Activated CD4-positive, alpha-beta memory T cell treated with anti-CD3 and anti-CD28 coated beads for 36 hours (primary cell): Measurements from ENCODE around the gene DR1. TPM values are rescaled to one million over a fixed set of nuclear protein-coding genes. Genes with fewer than 3 reads are reported as not detected.
"Not testable (repeated sequence)": the region's sequence is repeated elsewhere in the genome, so short reads cannot be mapped to it uniquely, and the experiment has no call there.

ENCODE experiments used
- CTCF ChIA-PET: fragments of 350-600 bp; sonication (Branson Sonifier 250); formaldehyde crosslinking; loops from one replicate; lab custom pipeline; 2021; ENCODE audit warnings: antibody characterized with exemption, inconsistent platforms; lab: Charles Lee
- POLR2A ChIA-PET: fragments of 350-600 bp; sonication (Branson Sonifier 250); formaldehyde crosslinking; loops from one replicate; lab custom pipeline; 2021; ENCODE audit warnings: antibody characterized with exemption; lab: Charles Lee
- DNase-seq: peaks from one replicate; pipeline ENCODE4 v3.0.0-alpha.2; 2020
- H3K27ac Mint-ChIP-seq: one replicate; pipeline ENCODE4 v1.8.0; 2021; ENCODE audit warnings: mixed read lengths
- H3K27me3 Mint-ChIP-seq: one replicate; pipeline ENCODE4 v1.8.0; 2021; ENCODE audit warnings: mixed read lengths
- H3K36me3 Mint-ChIP-seq: one replicate; pipeline ENCODE4 v1.8.0; 2021; ENCODE audit warnings: mixed read lengths
- H3K4me1 Mint-ChIP-seq: one replicate; pipeline ENCODE4 v1.8.0; 2021; ENCODE audit warnings: low read depth, mixed read lengths
- H3K4me3 Mint-ChIP-seq: one replicate; pipeline ENCODE4 v1.8.0; 2021; ENCODE audit warnings: mild to moderate bottlenecking, mixed read lengths
- H3K9me3 Mint-ChIP-seq: one replicate; pipeline ENCODE4 v1.8.0; 2021; ENCODE audit warnings: mixed read lengths
- intact Hi-C: fragments of 100-400 bp; cut with micrococcal nuclease; formaldehyde crosslinking; loops from one replicate; pipeline ENCODE4 v1.15.1; 2023
- total RNA-seq, 2 experiments: library from RNA; stranded (reverse); gene quantifications; one replicate each; pipeline ENCODE4 v1.2.3, GENCODE V29; 2021

The DR1 gene
- total RNA-seq, 2 experiments from 2014 or later, result 74.9 to 77.4 TPM

- DNase-seq, result no peak
- CTCF ChIA-PET, result interaction anchor here (2.1 kb wide), 1 partner anchor 49 kb away, joined by 8 read pairs; no protein-coding TSS in a partner anchor
- Mint-ChIP-seq H3K9me3 (no peaks in the 10 kb centered on the region), H3K27me3 (no peaks in the 10 kb centered on the region), H3K4me1 (peaks cover 59% of the 10 kb centered on the region), H3K27ac (peak overlapping the region; percentile 45), H3K4me3 (no peak overlapping the region), H3K36me3 (peaks cover 48% of the 10 kb centered on the region)
- POLR2A ChIA-PET, result no interaction called here
- intact Hi-C loops, result no loop called here
These were observed 7.6 kb downstream of the DR1 start for GRCh38 chr1:93353286-93353685.

GRCh38 chr1:93354749-93355148, 9.0 kb downstream of the DR1 start:
- peaks cover 51% of the 10 kb centered on the region for H3K36me3 Mint-ChIP-seq
- peaks cover 64% of the 10 kb centered on the region for H3K4me1 Mint-ChIP-seq
- POLR2A ChIA-PET, result interaction anchor here (1.0 to 1.4 kb wide), 2 partner anchors 9 to 11 kb away, joined by 3 to 5 read pairs; partner anchors contain the start of gene DR1
- no peak for DNase-seq
- H3K9me3 Mint-ChIP-seq, result no peaks in the 10 kb centered on the region
- no peak overlapping the region for H3K4me3 Mint-ChIP-seq
- no peak overlapping the region for H3K27ac Mint-ChIP-seq
- no peaks in the 10 kb centered on the region for H3K27me3 Mint-ChIP-seq
- CTCF ChIA-PET, result interaction anchor here (2.1 kb wide), 1 partner anchor 51 kb away, joined by 8 read pairs; no protein-coding TSS in a partner anchor
- intact Hi-C loops, result no loop called here

GRCh38 chr1:93357242-93357641, 11.5 kb downstream of the DR1 start:
- peaks cover 59% of the 10 kb centered on the region for H3K36me3 Mint-ChIP-seq
- no peak overlapping the region for H3K27ac Mint-ChIP-seq
- ChIA-PET CTCF (interaction anchor here (1.9 kb wide), 1 partner anchor 52 kb away, joined by 4 read pairs; no protein-coding TSS in a partner anchor), POLR2A (interaction anchor here (2.0 kb wide), 1 partner anchor 12 kb away, joined by 6 read pairs; the partner anchor contains the start of gene DR1)
- DNase-seq, result no peak
- no peaks in the 10 kb centered on the region for H3K9me3 Mint-ChIP-seq
- peaks cover 62% of the 10 kb centered on the region for H3K4me1 Mint-ChIP-seq
- no peak overlapping the region for H3K4me3 Mint-ChIP-seq
- intact Hi-C loops, result no loop called here
- H3K27me3 Mint-ChIP-seq, result no peaks in the 10 kb centered on the region

GRCh38 chr1:93358293-93358692, 12.6 kb downstream of the DR1 start:
- DNase-seq, result no peak
- Mint-ChIP-seq H3K4me3 (no peak overlapping the region), H3K27me3 (no peaks in the 10 kb centered on the region), H3K36me3 (peaks cover 58% of the 10 kb centered on the region), H3K27ac (peak overlapping the region; percentile 30), H3K9me3 (no peaks in the 10 kb centered on the region), H3K4me1 (peaks cover 58% of the 10 kb centered on the region)
- POLR2A ChIA-PET, result interaction anchor here (1.7 to 2.0 kb wide), 2 partner anchors 13 to 14 kb away, joined by 3 to 6 read pairs; partner anchors contain the start of gene DR1
- intact Hi-C loops, result no loop called here
- CTCF ChIA-PET, result interaction anchor here (0.6 to 1.1 kb wide), 2 partner anchors 13 to 54 kb away, joined by 3 read pairs; no protein-coding TSS in a partner anchor

GRCh38 chr1:93360111-93360510, 14.4 kb downstream of the DR1 start:
- Mint-ChIP-seq H3K4me1 (peaks cover 52% of the 10 kb centered on the region), H3K36me3 (peaks cover 61% of the 10 kb centered on the region), H3K9me3 (no peaks in the 10 kb centered on the region), H3K4me3 (no peak overlapping the region), H3K27ac (no peak overlapping the region), H3K27me3 (no peaks in the 10 kb centered on the region)
- DNase-seq, result no peak
- CTCF ChIA-PET, result interaction anchor here (0.6 kb wide), 1 partner anchor 56 kb away, joined by 4 read pairs; no protein-coding TSS in a partner anchor
- intact Hi-C loops, result no loop called here
- POLR2A ChIA-PET, result interaction anchor here (1.7 kb wide), 1 partner anchor 12 kb away, joined by 3 read pairs; no protein-coding TSS in a partner anchor

DNA sequence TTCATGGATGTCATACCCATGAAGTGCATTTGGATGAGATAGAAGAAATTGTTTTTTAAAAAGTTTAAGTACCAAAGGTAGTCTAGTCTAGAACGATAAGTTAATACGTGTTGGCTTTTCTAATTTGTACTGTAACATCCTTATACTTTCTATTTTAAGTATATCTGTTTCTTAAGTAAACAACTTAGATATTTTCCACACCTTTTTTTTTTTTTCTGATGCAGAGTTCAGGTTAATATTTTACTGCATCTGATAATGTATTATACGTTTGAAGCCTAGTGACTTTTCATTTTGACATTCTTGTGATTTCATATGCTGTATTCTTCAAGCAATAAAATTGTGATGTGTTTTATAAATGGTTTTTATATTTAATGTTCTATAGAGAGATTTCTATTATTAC, 16.5 kb downstream of the DR1 start:
- no peak for DNase-seq
- intact Hi-C loops, result no loop called here
- H3K27me3 Mint-ChIP-seq, result no peaks in the 10 kb centered on the region
- H3K4me1 Mint-ChIP-seq, result peaks cover 44% of the 10 kb centered on the region
- no peak overlapping the region for H3K27ac Mint-ChIP-seq
- ChIA-PET POLR2A (no interaction called here), CTCF (interaction anchor here (1.4 kb wide), 1 partner anchor 57 kb away, joined by 5 read pairs; no protein-coding TSS in a partner anchor)
- H3K36me3 Mint-ChIP-seq, result peaks cover 57% of the 10 kb centered on the region
- H3K4me3 Mint-ChIP-seq, result no peak overlapping the region
- H3K9me3 Mint-ChIP-seq, result no peaks in the 10 kb centered on the region

GRCh38 chr1:93365813-93366212, 20.1 kb downstream of the DR1 start:
- H3K9me3 Mint-ChIP-seq, result no peaks in the 10 kb centered on the region
- ChIA-PET CTCF (no interaction called here), POLR2A (no interaction called here)
- H3K4me3 Mint-ChIP-seq, result no peak overlapping the region
- peaks cover 14% of the 10 kb centered on the region for H3K4me1 Mint-ChIP-seq
- intact Hi-C loops, result no loop called here
- no peak for DNase-seq
- no peaks in the 10 kb centered on the region for H3K27me3 Mint-ChIP-seq
- peaks cover 48% of the 10 kb centered on the region for H3K36me3 Mint-ChIP-seq
- H3K27ac Mint-ChIP-seq, result no peak overlapping the region

DNA sequence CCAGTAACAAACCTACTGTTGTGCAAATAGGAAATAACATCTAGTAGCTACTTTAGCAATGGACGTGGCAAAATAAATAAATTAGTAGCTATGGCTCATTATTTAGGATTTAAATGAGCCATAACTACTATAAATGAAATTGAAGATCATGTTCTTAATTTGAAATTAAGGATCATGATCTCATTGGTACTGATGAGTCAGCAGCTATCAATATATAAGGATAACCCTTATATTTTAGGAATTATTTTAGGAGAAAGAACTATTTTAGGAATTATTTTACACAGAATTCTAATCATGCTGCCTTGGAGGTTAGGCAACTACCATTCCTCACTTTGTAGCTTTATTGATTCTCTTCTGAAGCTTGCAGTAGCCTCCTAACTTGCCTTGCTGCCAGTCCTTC, 24.0 kb downstream of the DR1 start:
- no peaks in the 10 kb centered on the region for H3K4me1 Mint-ChIP-seq
- no peak overlapping the region for H3K4me3 Mint-ChIP-seq
- ChIA-PET CTCF (no interaction called here), POLR2A (no interaction called here)
- H3K27ac Mint-ChIP-seq, result no peak overlapping the region
- no peaks in the 10 kb centered on the region for H3K27me3 Mint-ChIP-seq
- peaks cover 41% of the 10 kb centered on the region for H3K36me3 Mint-ChIP-seq
- H3K9me3 Mint-ChIP-seq, result peaks cover 20% of the 10 kb centered on the region
- no peak for DNase-seq
- intact Hi-C loops, result no loop called here

GRCh38 chr1:93374334-93375106, 28.8 kb downstream of the DR1 start:
- Mint-ChIP-seq H3K4me3 (no peak overlapping the region), H3K27ac (no peak overlapping the region), H3K4me1 (no peaks in the 10 kb centered on the region), H3K9me3 (peaks cover 58% of the 10 kb centered on the region), H3K36me3 (peaks cover 30% of the 10 kb centered on the region), H3K27me3 (no peaks in the 10 kb centered on the region)
- intact Hi-C loops, result no loop called here
- POLR2A ChIA-PET, result no interaction called here
- DNase-seq, result no peak
- CTCF ChIA-PET, result no interaction called here

GRCh38 chr1:93384656-93385055, 38.9 kb downstream of the DR1 start:
- Mint-ChIP-seq H3K4me1 (no peaks in the 10 kb centered on the region), H3K9me3 (peaks cover 47% of the 10 kb centered on the region), H3K36me3 (peaks cover 4% of the 10 kb centered on the region), H3K4me3 (no peak overlapping the region), H3K27ac (no peak overlapping the region), H3K27me3 (peaks cover 2% of the 10 kb centered on the region)
- no peak for DNase-seq
- intact Hi-C loops, result no loop called here
- ChIA-PET CTCF (no interaction called here), POLR2A (no interaction called here)

DNA sequence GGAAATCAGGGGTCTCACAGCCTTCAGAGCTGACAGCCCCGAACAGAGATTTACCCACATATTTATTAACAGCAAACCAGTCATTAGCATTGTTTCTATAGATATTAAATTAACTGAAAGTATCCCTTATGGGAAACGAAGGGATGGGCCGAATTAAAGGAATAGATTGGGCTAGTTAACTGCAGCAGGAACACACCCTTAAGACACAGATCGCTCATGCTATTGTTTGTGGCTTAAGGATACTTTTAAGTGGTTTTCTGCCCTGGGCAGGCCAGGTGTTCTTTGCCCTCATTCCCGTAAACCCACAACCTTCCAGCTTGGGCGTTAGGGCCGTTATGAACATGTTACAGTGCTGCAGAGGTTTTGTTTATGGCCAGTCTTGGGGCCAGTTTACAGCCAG, 40.6 kb downstream of the DR1 start:
- H3K4me3 Mint-ChIP-seq, H3K4me1 Mint-ChIP-seq, H3K27me3 Mint-ChIP-seq, H3K27ac Mint-ChIP-seq, DNase-seq, POLR2A ChIA-PET, intact Hi-C loops, H3K36me3 Mint-ChIP-seq, CTCF ChIA-PET: not testable (repeated sequence)
- peaks cover 45% of the 10 kb centered on the region for H3K9me3 Mint-ChIP-seq

DNA sequence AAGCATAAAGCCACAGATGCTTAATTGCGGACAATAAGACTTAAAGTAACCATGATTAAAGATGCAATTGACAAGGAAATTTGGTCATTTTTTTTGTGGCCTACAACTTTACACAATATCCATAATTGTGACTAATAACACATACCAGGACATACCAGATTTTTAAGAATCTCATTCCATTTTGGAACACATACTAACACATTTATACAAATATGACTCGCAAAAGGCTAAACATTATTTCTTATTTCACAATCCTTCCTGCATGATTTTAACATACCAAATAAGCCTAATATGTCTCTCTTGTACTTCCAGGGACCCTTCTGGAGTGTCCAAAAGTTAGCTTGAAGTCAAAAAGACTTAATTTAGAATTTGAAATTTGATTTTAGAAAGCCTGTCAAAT, 48.8 kb downstream of the DR1 start:
- no peak for DNase-seq
- no peak overlapping the region for H3K4me3 Mint-ChIP-seq
- no peaks in the 10 kb centered on the region for H3K36me3 Mint-ChIP-seq
- no peaks in the 10 kb centered on the region for H3K4me1 Mint-ChIP-seq
- ChIA-PET CTCF (no interaction called here), POLR2A (no interaction called here)
- intact Hi-C loops, result no loop called here
- H3K27me3 Mint-ChIP-seq, result peaks cover 2% of the 10 kb centered on the region
- peaks cover 2% of the 10 kb centered on the region for H3K9me3 Mint-ChIP-seq
- no peak overlapping the region for H3K27ac Mint-ChIP-seq
